ENCODE results near the gene RBM26. TPM values are rescaled to one million over a fixed set of nuclear protein-coding genes. Genes with fewer than 3 reads are reported as not detected.
"Not testable (repeated sequence)": the region's sequence is repeated elsewhere in the genome, so short reads cannot be mapped to it uniquely, and the experiment has no call there.

The RBM26 gene
- total and polyA plus RNA-seq, 5 experiments from 2014 or later = 14.1 to 142 (median 17.0) TPM

DNA sequence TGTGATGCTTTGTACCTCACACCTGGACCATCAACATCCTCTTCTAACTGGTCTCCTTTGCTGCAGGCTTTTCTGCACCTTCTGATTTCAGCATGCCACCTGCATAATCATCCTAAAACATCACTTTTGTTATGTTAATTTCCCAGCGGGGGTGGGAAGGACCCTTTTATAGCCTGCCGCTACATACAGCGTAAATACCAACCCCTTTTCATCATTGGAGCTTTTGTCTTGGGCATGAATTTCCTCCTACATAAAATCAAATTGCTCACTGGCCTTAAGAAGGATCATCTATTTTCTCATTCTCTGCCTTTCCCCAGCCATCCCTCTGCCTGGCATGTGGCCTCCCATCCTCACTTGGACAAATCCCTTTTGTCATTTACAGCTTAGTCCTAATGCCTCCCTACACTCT, 124.7 kb downstream of the RBM26 start:
- no peak overlapping the region for H3K4me3 Mint-ChIP-seq
- POLR2A ChIA-PET = no interaction called here
- H3K4me1 Mint-ChIP-seq = no peaks in the 10 kb centered on the region
- H3K36me3 Mint-ChIP-seq = no peaks in the 10 kb centered on the region
- H3K9me3 Mint-ChIP-seq = no peaks in the 10 kb centered on the region
- H3K27me3 Mint-ChIP-seq = peaks cover 0 to 8% (median 0%) of the 10 kb centered on the region in 5 donors
- ATAC-seq = no peak
- H3K27ac Mint-ChIP-seq = no peak overlapping the region
- DNase-seq = no peak

GRCh38 chr13:79279735-79280134, 126.3 kb downstream of the RBM26 start:
- H3K4me3 Mint-ChIP-seq, H3K27ac Mint-ChIP-seq, H3K9me3 Mint-ChIP-seq, H3K4me1 Mint-ChIP-seq, ATAC-seq, DNase-seq, POLR2A ChIA-PET, H3K36me3 Mint-ChIP-seq: not testable (repeated sequence)
- H3K27me3 Mint-ChIP-seq = peaks cover 0 to 19% (median 9%) of the 10 kb centered on the region in 5 donors

GRCh38 chr13:79273045-79273444, 133.0 kb downstream of the RBM26 start:
- Mint-ChIP-seq H3K9me3 (peaks cover under 1 to 4% (median 3%) of the 10 kb centered on the region in 9 donors), H3K4me1 (no peaks in the 10 kb centered on the region), H3K36me3 (peaks cover 0 to under 1% (median 0%) of the 10 kb centered on the region in 3 donors), H3K4me3 (no peak overlapping the region), H3K27ac (no peak overlapping the region), H3K27me3 (peaks cover 2 to 27% (median 13%) of the 10 kb centered on the region in 5 donors)
- DNase-seq (no peak), ATAC-seq (no peak)
- POLR2A ChIA-PET = no interaction called here

GRCh38 chr13:79271616-79272015, 134.4 kb downstream of the RBM26 start:
- no peaks in the 10 kb centered on the region for H3K4me1 Mint-ChIP-seq
- H3K9me3 Mint-ChIP-seq = peaks cover 2 to 9% (median 4%) of the 10 kb centered on the region in 9 donors
- ATAC-seq (no peak), DNase-seq (no peak)
- no peak overlapping the region for H3K27ac Mint-ChIP-seq
- POLR2A ChIA-PET = no interaction called here
- H3K4me3 Mint-ChIP-seq = no peak overlapping the region
- H3K36me3 Mint-ChIP-seq = peaks cover 0 to 2% (median 0%) of the 10 kb centered on the region in 3 donors
- peaks cover 2 to 23% (median 11%) of the 10 kb centered on the region in 5 donors for H3K27me3 Mint-ChIP-seq

GRCh38 chr13:79270859-79271258, 135.2 kb downstream of the RBM26 start:
- Mint-ChIP-seq H3K9me3 (peaks cover 2 to 9% (median 4%) of the 10 kb centered on the region in 9 donors), H3K4me1 (no peaks in the 10 kb centered on the region), H3K36me3 (peaks cover 0 to 2% (median 0%) of the 10 kb centered on the region in 3 donors), H3K4me3 (no peak overlapping the region), H3K27ac (no peak overlapping the region), H3K27me3 (peaks cover 2 to 22% (median 11%) of the 10 kb centered on the region in 5 donors)
- DNase-seq = no peak
- POLR2A ChIA-PET = no interaction called here
- no peak for ATAC-seq

Other genes starting within 250 kb of the RBM26 start
- gene NDFIP2, start 74.9 kb upstream of the RBM26 start, total RNA-seq = 1 to 10 TPM in 1 of 2 experiments, under 1 TPM in 1; 0.78 to 1.9 TPM
- 1 to 10 TPM in 2 of 3 donors, under 1 TPM in 1; 0.57 to 3.1 (median 2.3) TPM for gene NDFIP2, start 74.9 kb upstream of the RBM26 start, polyA plus RNA-seq

Measured in naive thymus-derived CD8-positive, alpha-beta T cell (primary cell).